GM18526 (cell line): ENCODE data around the gene CRIM1.
A peak's percentile ranks its signal among the peaks of the same experiment; 100 is the strongest.

ENCODE experiments used
- POLR2A ChIP-seq: IDR thresholded peaks from 3 replicates; pipeline ENCODE4 v1.6.1; 2011; ENCODE audit not compliant: insufficient read length; ENCODE audit errors: extremely low read depth

The CRIM1 gene

GRCh38 chr2:36355151-36355889 is at the start of gene CRIM1:
Gene CRIM1, plus strand, starts transcription at chr2:36355778. Its CDS starts 515 bp downstream, at chr2:36356293.
- TF ChIP-seq POLR2A = peak; percentile 79

GRCh38 chr2:36307441-36307840 is 48.1 kb upstream of the CRIM1 start:
- no peak for TF ChIP-seq POLR2A

DNA sequence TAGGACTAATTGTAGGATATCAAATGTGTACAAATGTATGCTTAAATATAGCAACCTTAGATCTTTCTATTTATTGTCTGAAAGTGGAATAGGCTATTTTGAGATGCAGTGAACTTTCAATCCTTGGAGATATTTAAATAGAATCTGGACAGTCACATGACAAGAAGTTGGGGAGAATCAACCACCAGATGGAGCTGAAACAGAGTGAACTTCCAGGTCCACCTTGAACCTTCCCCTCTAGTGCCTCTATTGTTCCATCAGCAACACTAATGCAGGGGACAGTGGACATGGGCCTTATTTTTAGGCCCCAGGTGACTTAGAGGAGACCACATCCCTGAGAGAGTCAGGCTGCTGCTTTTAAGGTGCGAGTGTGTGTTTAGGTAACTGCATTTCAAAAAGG is 37.0 kb upstream of the CRIM1 start:
- no peak for TF ChIP-seq POLR2A

- no peak for TF ChIP-seq POLR2A
Measured at GRCh38 chr2:36322108-36322507, 33.5 kb upstream of the CRIM1 start.

DNA sequence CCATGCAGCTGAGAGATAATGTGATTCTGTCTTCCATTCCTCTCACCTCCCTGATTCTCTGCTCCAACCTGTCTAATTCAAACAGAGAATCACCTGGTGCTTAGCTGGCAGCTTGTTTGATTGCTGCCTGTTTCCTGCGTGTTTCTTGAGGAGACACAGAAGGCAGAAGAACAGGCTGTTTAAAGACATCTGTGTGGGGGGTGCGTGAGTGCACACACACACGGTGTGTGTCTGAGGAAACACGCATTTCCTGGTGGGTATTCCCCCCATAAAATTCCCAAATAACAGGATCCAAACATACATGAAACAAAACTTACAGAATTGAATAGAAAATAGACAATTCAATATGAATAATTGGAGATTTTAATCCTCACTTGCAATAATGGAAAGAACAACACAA is 29.3 kb upstream of the CRIM1 start:
- TF ChIP-seq POLR2A = no peak

DNA sequence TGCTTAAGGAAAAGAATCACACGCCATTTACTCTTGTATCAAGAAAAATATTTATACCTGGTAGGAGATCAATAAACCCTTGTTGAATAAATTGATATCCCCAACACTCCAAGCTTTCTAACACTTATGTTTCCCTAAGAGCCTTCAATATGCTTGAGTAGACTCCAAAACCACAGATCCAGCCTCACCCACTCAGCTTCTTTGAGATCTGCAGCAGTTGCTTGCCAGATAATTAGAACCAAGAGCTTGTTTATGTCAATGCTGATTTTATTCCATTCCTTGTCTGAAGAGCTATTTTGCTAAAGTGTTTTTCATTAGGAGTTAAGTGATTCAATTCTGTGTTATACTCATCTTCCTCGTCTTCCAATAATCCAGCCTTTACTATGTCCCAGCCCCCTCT is 26.3 kb upstream of the CRIM1 start:
- TF ChIP-seq POLR2A = no peak

GRCh38 chr2:36329746-36330472 is 25.7 kb upstream of the CRIM1 start:
- no peak for TF ChIP-seq POLR2A

DNA sequence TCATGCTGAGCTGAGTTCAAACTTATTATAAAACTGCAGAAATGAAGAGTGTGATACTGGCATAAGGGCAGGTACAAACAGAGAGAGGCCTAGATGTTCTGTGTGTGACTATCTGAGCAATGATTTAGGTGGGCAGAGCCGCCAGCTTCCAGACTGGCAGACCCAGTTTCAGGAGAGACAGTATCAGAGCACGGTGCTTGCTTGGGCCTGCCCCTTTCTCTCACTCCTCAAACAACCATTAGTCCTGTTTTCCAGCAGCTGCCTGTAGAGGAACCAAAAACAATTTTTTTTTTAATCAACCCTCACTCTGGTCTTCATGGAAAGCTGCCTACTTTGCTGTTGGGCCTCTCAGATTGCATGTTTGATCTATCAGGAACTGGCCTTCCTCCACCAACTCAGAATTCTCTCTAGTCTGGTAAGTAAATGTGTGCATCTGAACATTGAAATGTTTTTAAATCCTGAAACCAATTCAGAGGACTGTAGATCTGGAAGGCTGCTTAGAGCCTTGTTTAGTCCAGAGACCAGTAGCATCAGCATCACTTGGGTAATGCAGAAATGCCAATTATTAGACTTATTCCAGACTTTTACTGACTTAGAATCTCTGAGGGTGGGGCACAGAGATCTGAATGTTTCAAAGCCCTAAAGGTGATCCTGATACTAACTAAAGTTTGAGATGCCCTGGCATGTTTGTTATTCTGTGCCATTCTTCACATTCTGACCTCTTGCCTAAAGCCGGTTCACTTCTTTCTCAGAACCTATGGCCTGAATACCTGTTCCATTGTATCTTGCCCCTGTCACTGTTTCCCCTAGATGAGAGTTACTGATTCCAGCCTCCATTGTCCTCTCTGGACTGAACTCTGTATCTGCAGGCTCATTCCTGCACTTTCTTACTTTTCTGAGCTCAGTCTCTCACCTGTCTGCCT is 24.8 kb upstream of the CRIM1 start:
- TF ChIP-seq POLR2A = no peak

- no peak for TF ChIP-seq POLR2A
Measured at GRCh38 chr2:36333350-36334012, 22.1 kb upstream of the CRIM1 start.

- no peak for TF ChIP-seq POLR2A
Measured at GRCh38 chr2:36335597-36335996, 20.0 kb upstream of the CRIM1 start.

DNA sequence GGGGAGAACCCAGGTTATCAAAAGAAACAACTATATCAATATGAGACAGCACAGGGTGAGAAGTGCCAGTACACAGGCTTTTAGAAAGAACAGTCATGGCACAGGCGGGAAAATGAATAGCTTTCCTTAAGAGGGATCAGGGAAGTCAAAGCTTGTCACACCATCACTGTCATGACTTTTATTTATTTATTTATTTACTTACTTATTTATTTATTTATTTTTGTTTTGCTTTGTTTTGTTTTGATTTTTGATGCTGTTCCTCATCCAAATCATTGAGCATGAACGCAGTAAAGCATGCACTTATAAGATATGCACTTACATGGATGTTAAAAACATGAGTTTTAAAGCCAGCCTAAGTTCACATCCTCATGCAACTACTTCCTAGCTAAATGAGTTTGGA is 19.3 kb upstream of the CRIM1 start:
- no peak for TF ChIP-seq POLR2A

- no peak for TF ChIP-seq POLR2A
Measured at GRCh38 chr2:36337354-36337753, 18.2 kb upstream of the CRIM1 start.

DNA sequence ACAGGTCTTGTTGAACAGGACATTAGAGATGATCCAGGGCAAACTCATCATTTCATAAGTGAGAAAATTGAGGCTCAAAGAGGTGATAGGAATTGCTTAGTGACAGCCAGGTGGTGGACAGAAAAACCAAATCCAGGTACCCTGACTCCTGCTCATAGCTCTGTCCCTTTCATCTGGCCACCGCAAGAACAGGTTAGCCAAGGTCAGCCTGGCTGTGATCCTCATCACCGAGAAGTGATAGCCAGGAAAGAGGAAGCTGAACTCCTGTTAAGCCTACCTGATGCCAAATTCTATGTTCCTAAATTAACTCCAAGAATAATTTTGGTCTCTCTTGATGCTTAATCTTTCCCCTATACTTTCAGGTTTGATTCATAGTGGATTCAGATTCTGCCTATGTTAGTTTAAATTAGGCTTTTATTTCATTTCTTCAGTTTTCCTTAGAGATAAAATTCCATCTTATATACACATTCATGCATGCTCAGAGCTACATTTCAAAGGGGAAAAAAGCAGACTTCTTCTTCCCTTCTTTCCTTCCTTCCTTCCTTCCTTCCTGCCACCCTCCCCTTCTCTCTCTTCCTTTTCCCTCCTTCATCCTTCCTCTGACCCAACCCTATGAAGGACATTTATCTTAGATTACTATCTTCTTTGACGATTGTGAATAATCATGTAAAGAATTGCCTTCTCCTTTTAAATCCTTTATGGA is 17.3 kb upstream of the CRIM1 start:
- no peak for TF ChIP-seq POLR2A

DNA sequence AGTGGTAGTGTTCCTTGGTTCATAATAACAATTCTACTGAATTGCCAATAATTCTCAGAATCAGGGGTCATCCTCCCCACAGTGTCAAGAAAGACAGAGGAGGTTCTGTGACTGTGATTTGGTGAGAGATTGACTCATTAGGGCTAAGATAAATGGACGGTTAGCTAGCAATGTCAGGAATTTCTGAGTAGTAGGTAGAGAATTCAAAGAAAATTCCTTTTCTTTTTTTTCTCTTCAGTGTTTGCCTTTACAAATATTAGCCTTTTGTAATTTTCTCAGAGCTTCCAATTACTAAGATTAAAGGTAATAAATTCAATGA is 16.8 kb upstream of the CRIM1 start:
- no peak for TF ChIP-seq POLR2A
